HepG2 (cell line): ENCODE measurements around the gene BCKDHB. TPM values are rescaled to one million over a fixed set of nuclear protein-coding genes. Genes with fewer than 3 reads are reported as not detected.

Source experiments
- ATAC-seq: fragments of 200-7000 bp; cut with Tn5 transposase; 3 replicates; pipeline ENCODE4 v1.9.1; 2020; ENCODE audit warnings: mild to moderate bottlenecking, moderate library complexity
- BruUV-seq: library from RNA; stranded (reverse); fragments of 400-500 nt; replicated peaks from 2 replicates; lab custom pipeline; 2021; lab: Mats Ljungman, UMichigan
- CTCF ChIA-PET: fragments of 300-600 bp; formaldehyde crosslinking; extraction: SDS; loops from one replicate; lab custom pipeline; 2021; ENCODE audit warnings: low total read pairs, inconsistent platforms, low intra/inter-chr PET ratio; lab: Yijun Ruan, JAX
- POLR2A ChIA-PET: fragments of 350-600 bp; sonication (Branson Sonifier 250); formaldehyde crosslinking; loops from one replicate; lab custom pipeline; 2020; ENCODE audit warnings: antibody characterized with exemption, inconsistent platforms; lab: Yijun Ruan, JAX
- DNase-seq: peaks from one replicate; pipeline ENCODE4 v3.0.0-alpha.2; 2015; ENCODE audit warnings: low spot score
- FAIRE-seq: peaks from 3 replicates; lab custom pipeline; 2011; peaks lifted over from hg19 to GRCh38; lab: Jason Lieb, UNC
- H2AFZ ChIP-seq: one replicate; pipeline ENCODE4 v1.6.1; 2011; ENCODE audit warnings: low read length, inconsistent platforms
- H3K27ac ChIP-seq: fragments of 300-600 bp; 3 replicates; pipeline ENCODE4 v1.8.0; 2011; ENCODE audit warnings: mixed run types, mild to moderate bottlenecking, mixed read lengths, low read length, inconsistent platforms; ENCODE audit not compliant: insufficient read depth; ENCODE audit errors: extremely low read length
- H3K27me3 ChIP-seq, 2 experiments: fragments of 200-600 bp in 1 of 2; 2 replicates in 1 of 2; 3 replicates in 1 of 2; pipeline versions ENCODE4 v1.6.0 to v1.8.0; 2011; ENCODE audit warnings: low read length in 2 of 2, mild to moderate bottlenecking in 2 of 2, moderate library complexity in 2 of 2, inconsistent platforms in 1 of 2; ENCODE audit not compliant: insufficient read depth in 2 of 2, control insufficient read depth in 1 of 2
- H3K36me3 ChIP-seq, 2 experiments: fragments of 200-600 bp in 1 of 2; replicated peaks in 1 of 2; 2 replicates in 1 of 2; 3 replicates in 1 of 2; pipeline versions ENCODE4 v1.5.1 to v1.8.0; 2011; ENCODE audit warnings: low read length in 2 of 2, inconsistent platforms in 1 of 2; ENCODE audit not compliant: insufficient read depth in 2 of 2, control insufficient read depth in 1 of 2
- H3K4me1 ChIP-seq: 2 replicates; pipeline ENCODE4 v1.5.1; 2012; ENCODE audit warnings: low read length, inconsistent platforms; ENCODE audit not compliant: insufficient read depth
- H3K4me2 ChIP-seq: 2 replicates; pipeline ENCODE4 v1.6.0; 2011; ENCODE audit warnings: low read depth, low read length, inconsistent platforms
- H3K4me3 ChIP-seq, 3 experiments: fragments of 200-600 bp in 1 of 3; sonication (generic), shearing (Covaris generic) in 1 of 3; replicated peaks in 1 of 3; 2 replicates each; pipeline ENCODE4 v1.5.1; 2011 to 2016; ENCODE audit warnings: low read length in 3 of 3, inconsistent platforms in 2 of 3, low read depth in 2 of 3, mild to moderate bottlenecking in 2 of 3, control low read depth in 1 of 3, mixed read lengths in 1 of 3; ENCODE audit not compliant: insufficient read depth in 1 of 3
- H3K79me2 ChIP-seq: one replicate; pipeline ENCODE4 v1.6.1; 2011; ENCODE audit warnings: low read length, inconsistent platforms; ENCODE audit not compliant: insufficient read depth
- H3K9ac ChIP-seq: 2 replicates; pipeline ENCODE4 v1.6.0; 2011; ENCODE audit warnings: mild to moderate bottlenecking, low read depth, low read length, inconsistent platforms; ENCODE audit not compliant: insufficient read depth
- H3K9me3 ChIP-seq: 2 replicates; pipeline ENCODE4 v1.5.1; 2012; ENCODE audit warnings: mild to moderate bottlenecking, low read length
- H4K20me1 ChIP-seq: 2 replicates; pipeline ENCODE4 v1.6.0; 2011; ENCODE audit warnings: inconsistent platforms, mild to moderate bottlenecking, low read length, moderate library complexity; ENCODE audit not compliant: insufficient read depth
- ATF5 ChIP-seq: sonication (generic); formaldehyde crosslinking; IDR thresholded peaks from 2 replicates; pipeline ENCODE4 v1.4.0; 2020; ENCODE audit warnings: mild to moderate bottlenecking, low read depth, missing genetic modification reagents
- EEA1 ChIP-seq: sonication (generic); formaldehyde crosslinking; IDR thresholded peaks from 2 replicates; pipeline ENCODE4 v1.5.1; 2020; ENCODE audit warnings: mild to moderate bottlenecking, missing genetic modification reagents, borderline replicate concordance
- FIP1L1 ChIP-seq: fragments of 200-400 bp; formaldehyde crosslinking; IDR thresholded peaks from 2 replicates; pipeline ENCODE4 v1.6.1; 2018; ENCODE audit warnings: low read depth, mild to moderate bottlenecking, low read length, moderate library complexity, borderline replicate concordance; ENCODE audit not compliant: insufficient read depth
- KDM3A ChIP-seq: IDR thresholded peaks from 2 replicates; pipeline ENCODE4 v1.6.1; 2018; ENCODE audit warnings: low read depth, missing compliant biosample characterization
- NCOA5 ChIP-seq: sonication (generic); formaldehyde crosslinking; IDR thresholded peaks from 2 replicates; pipeline ENCODE4 v1.4.0; 2020; ENCODE audit warnings: missing genetic modification reagents
- NR1H2 ChIP-seq: sonication (generic); formaldehyde crosslinking; IDR thresholded peaks from 2 replicates; pipeline ENCODE4 v1.8.1; 2022; ENCODE audit warnings: low read depth, missing genetic modification reagents, borderline replicate concordance
- PLSCR1 ChIP-seq: sonication (generic); formaldehyde crosslinking; IDR thresholded peaks from 2 replicates; pipeline ENCODE4 v1.5.0; 2020; ENCODE audit warnings: missing genetic modification reagents, mild to moderate bottlenecking, borderline replicate concordance
- SMC3 ChIP-seq: IDR thresholded peaks from 2 replicates; pipeline ENCODE4 v1.6.1; 2011; ENCODE audit warnings: low read length, improper control_type of control experiment
- ZC3H4 ChIP-seq: sonication (generic); formaldehyde crosslinking; IDR thresholded peaks from 2 replicates; pipeline ENCODE4 v1.4.0; 2020; ENCODE audit warnings: missing genetic modification reagents, borderline replicate concordance
- ZNF549 ChIP-seq: sonication (generic); formaldehyde crosslinking; IDR thresholded peaks from 2 replicates; pipeline ENCODE4 v1.5.0; 2020; ENCODE audit warnings: missing genetic modification reagents
- ZNF672 ChIP-seq: sonication (generic); formaldehyde crosslinking; IDR thresholded peaks from 2 replicates; pipeline ENCODE4 v1.8.1; 2022; ENCODE audit warnings: missing genetic modification reagents
- ZNF788 ChIP-seq: sonication (generic); formaldehyde crosslinking; IDR thresholded peaks from 2 replicates; pipeline ENCODE4 v1.5.0; 2020; ENCODE audit warnings: mild to moderate bottlenecking, missing genetic modification reagents, borderline replicate concordance
- ZNF841 ChIP-seq: sonication (generic); formaldehyde crosslinking; IDR thresholded peaks from 2 replicates; pipeline ENCODE4 v1.8.1; 2023; ENCODE audit warnings: missing genetic modification reagents, borderline replicate concordance
- WGBS: methylation state at CpG from one replicate; pipeline ENCODE4 v1.1.6; 2017; ENCODE audit warnings: low lambda C conversion rate; 5-methylcytosine and 5-hydroxymethylcytosine counted together
- in situ Hi-C: cut with HindIII; loops from 2 replicates; pipeline ENCODE4 v1.10.0; 2017; ENCODE audit warnings: low pct_unique_long_range_greater_than_20kb; ENCODE audit not compliant: extremely low pct_ligation_motif_present
- intact Hi-C: fragments of 100-400 bp; cut with micrococcal nuclease; formaldehyde crosslinking; loops from one replicate; pipeline ENCODE4 v1.10.0; 2022; ENCODE audit not compliant: unreplicated experiment
- polyA plus RNA-seq, 8 experiments: library from polyadenylated mRNA; depleted of rRNA in 3 of 8; stranded (reverse) in 7 of 8; unstranded in 1 of 8; fragments of >200 nt; fragmentation: Illumina TruSeq in 4 of 8; extraction: Trizol in 4 of 8; gene quantifications; 2 replicates each; pipeline versions ENCODE4 v1.2.1 to v1.2.3, GENCODE V29; 2011 to 2016; ENCODE audit warnings: low read depth in 4 of 8, missing spikeins in 1 of 8, mixed read lengths in 1 of 8; ENCODE audit not compliant: insufficient read depth in 1 of 8
- total RNA-seq, 5 experiments: library from RNA; depleted of rRNA; stranded (reverse); fragments of >200 nt; fragmentation: Illumina TruSeq; extraction: Trizol; gene quantifications; 2 replicates each; pipeline ENCODE4 v1.2.3, GENCODE V29; 2016; ENCODE audit warnings: low read depth in 1 of 5
- TF ChIP-seq, protein P1 (sequence below): sonication (generic); formaldehyde crosslinking; IDR thresholded peaks from 2 replicates; pipeline ENCODE4 v1.4.0; 2020; ENCODE audit warnings: missing genetic modification reagents
- TF ChIP-seq, protein P2 (sequence below): sonication (generic); formaldehyde crosslinking; IDR thresholded peaks from 2 replicates; pipeline ENCODE4 v1.4.0; 2020; ENCODE audit warnings: missing genetic modification reagents

Gene BCKDHB
- total and polyA plus RNA-seq, 2 of the 13 experiments (the other 11 are each of a cell fraction or from before 2014, with no cell fraction given), result 10.8 to 13.6 TPM

DNA sequence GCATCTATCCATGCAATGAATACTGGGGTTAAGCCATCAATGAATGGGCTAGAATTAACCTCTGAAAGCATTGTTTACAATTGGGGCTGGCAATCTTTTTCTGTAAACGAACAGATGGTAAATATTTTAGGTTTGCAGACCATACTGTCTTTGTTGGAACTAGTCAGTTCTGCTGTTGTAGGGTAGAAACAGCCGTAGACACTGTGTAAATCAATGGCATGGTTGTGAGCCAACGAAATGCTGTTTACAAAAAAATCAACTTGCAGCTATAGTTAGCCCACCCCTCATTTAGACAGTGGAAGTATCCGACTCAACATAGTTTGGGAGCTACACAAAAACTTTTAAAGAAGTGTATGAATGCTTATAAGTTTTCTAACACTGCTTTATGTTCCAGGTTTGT, 91.5 kb downstream of the BCKDHB start (continued):
- TF ChIP-seq, protein P1, sequence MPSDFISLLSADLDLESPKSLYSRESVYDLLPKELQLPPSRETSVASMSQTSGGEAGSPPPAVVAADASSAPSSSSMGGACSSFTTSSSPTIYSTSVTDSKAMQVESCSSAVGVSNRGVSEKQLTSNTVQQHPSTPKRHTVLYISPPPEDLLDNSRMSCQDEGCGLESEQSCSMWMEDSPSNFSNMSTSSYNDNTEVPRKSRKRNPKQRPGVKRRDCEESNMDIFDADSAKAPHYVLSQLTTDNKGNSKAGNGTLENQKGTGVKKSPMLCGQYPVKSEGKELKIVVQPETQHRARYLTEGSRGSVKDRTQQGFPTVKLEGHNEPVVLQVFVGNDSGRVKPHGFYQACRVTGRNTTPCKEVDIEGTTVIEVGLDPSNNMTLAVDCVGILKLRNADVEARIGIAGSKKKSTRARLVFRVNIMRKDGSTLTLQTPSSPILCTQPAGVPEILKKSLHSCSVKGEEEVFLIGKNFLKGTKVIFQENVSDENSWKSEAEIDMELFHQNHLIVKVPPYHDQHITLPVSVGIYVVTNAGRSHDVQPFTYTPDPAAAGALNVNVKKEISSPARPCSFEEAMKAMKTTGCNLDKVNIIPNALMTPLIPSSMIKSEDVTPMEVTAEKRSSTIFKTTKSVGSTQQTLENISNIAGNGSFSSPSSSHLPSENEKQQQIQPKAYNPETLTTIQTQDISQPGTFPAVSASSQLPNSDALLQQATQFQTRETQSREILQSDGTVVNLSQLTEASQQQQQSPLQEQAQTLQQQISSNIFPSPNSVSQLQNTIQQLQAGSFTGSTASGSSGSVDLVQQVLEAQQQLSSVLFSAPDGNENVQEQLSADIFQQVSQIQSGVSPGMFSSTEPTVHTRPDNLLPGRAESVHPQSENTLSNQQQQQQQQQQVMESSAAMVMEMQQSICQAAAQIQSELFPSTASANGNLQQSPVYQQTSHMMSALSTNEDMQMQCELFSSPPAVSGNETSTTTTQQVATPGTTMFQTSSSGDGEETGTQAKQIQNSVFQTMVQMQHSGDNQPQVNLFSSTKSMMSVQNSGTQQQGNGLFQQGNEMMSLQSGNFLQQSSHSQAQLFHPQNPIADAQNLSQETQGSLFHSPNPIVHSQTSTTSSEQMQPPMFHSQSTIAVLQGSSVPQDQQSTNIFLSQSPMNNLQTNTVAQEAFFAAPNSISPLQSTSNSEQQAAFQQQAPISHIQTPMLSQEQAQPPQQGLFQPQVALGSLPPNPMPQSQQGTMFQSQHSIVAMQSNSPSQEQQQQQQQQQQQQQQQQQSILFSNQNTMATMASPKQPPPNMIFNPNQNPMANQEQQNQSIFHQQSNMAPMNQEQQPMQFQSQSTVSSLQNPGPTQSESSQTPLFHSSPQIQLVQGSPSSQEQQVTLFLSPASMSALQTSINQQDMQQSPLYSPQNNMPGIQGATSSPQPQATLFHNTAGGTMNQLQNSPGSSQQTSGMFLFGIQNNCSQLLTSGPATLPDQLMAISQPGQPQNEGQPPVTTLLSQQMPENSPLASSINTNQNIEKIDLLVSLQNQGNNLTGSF (CRISPR knock-in tag), result no peak
- TF ChIP-seq ZNF788 (CRISPR knock-in tag) (no peak), PLSCR1 (CRISPR knock-in tag) (no peak), KDM3A (CRISPR knock-in tag) (no peak)

GRCh38 chr6:80203283-80203682, 96.8 kb downstream of the BCKDHB start:
- FAIRE-seq, result no peak
- in situ Hi-C loops, result no loop called here
- CTCF ChIA-PET, result no interaction called here
- TF ChIP-seq NR1H2 (CRISPR knock-in tag) (no peak), ZNF672 (CRISPR knock-in tag) (no peak), FIP1L1 (no peak), SMC3 (no peak), ZNF549 (CRISPR knock-in tag) (no peak), NCOA5 (CRISPR knock-in tag) (no peak), EEA1 (CRISPR knock-in tag) (no peak), ZC3H4 (CRISPR knock-in tag) (no peak), ZNF841 (CRISPR knock-in tag) (no peak), ATF5 (CRISPR knock-in tag) (no peak)
- TF ChIP-seq, protein P2, sequence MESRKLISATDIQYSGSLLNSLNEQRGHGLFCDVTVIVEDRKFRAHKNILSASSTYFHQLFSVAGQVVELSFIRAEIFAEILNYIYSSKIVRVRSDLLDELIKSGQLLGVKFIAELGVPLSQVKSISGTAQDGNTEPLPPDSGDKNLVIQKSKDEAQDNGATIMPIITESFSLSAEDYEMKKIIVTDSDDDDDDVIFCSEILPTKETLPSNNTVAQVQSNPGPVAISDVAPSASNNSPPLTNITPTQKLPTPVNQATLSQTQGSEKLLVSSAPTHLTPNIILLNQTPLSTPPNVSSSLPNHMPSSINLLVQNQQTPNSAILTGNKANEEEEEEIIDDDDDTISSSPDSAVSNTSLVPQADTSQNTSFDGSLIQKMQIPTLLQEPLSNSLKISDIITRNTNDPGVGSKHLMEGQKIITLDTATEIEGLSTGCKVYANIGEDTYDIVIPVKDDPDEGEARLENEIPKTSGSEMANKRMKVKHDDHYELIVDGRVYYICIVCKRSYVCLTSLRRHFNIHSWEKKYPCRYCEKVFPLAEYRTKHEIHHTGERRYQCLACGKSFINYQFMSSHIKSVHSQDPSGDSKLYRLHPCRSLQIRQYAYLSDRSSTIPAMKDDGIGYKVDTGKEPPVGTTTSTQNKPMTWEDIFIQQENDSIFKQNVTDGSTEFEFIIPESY (CRISPR knock-in tag), result no peak

More at GRCh38 chr6:80203283-80203682, 96.8 kb downstream of the BCKDHB start:
- Histone ChIP-seq H2AFZ (no peak overlapping the region), H3K4me2 (no peak overlapping the region), H3K4me1 (no peaks in the 10 kb centered on the region), H3K9me3 (no peaks in the 10 kb centered on the region), H3K27me3 (no peaks in the 10 kb centered on the region), H4K20me1 (no peaks in the 10 kb centered on the region), H3K9ac (no peak overlapping the region), H3K79me2 (no peaks in the 10 kb centered on the region), H3K4me3 (no peak overlapping the region), H3K36me3 (peaks cover 0 to 5% of the 10 kb centered on the region in 2 experiments; a peak in 1 of 5 replicates), H3K27ac (no peak overlapping the region)
- 100% methylated on average over 1 of the region's 1 CpG for WGBS
- POLR2A ChIA-PET, result no interaction called here
- no peak for ATAC-seq
- intact Hi-C loops, result no loop called here
- BruUV-seq, result no TSS peak
- DNase-seq, result no peak
